HepG2 (cell line): Measurements from ENCODE around the gene GPR32. TPM values are rescaled to one million over a fixed set of nuclear protein-coding genes. Genes with fewer than 3 reads are reported as not detected.

Source experiments
- ARID3A ChIP-seq: IDR thresholded peaks from 2 replicates; pipeline ENCODE4 v1.6.1; 2012; ENCODE audit warnings: low read depth, low read length, improper control_type of control experiment
- GTF2F1 ChIP-seq: fragments of 150-350 bp; IDR thresholded peaks from 2 replicates; pipeline ENCODE4 v1.6.1; 2014; ENCODE audit warnings: low read length
- HDAC2 ChIP-seq: sonication (generic); formaldehyde crosslinking; IDR thresholded peaks from 2 replicates; pipeline ENCODE4 v1.4.0; 2020; ENCODE audit warnings: missing genetic modification reagents
- KAT2B ChIP-seq: fragments of 150-350 bp; IDR thresholded peaks from 2 replicates; pipeline ENCODE4 v1.6.1; 2014; ENCODE audit warnings: low read depth, low read length, borderline replicate concordance
- KAT8 ChIP-seq: IDR thresholded peaks from 2 replicates; pipeline ENCODE4 v1.6.1; 2016; ENCODE audit warnings: missing genetic modification reagents, missing compliant biosample characterization
- MYNN ChIP-seq: sonication (generic); formaldehyde crosslinking; IDR thresholded peaks from 2 replicates; pipeline ENCODE4 v1.4.0; 2020; ENCODE audit warnings: mild to moderate bottlenecking, low read depth, missing genetic modification reagents
- PCBP2 ChIP-seq: fragments of 200-400 bp; formaldehyde crosslinking; optimal IDR thresholded peaks from 2 replicates; pipeline ENCODE3; 2018; ENCODE audit warnings: low read length, low read depth; ENCODE audit not compliant: poor library complexity, severe bottlenecking
- PHB2 ChIP-seq: fragments of 450-650 bp; IDR thresholded peaks from 2 replicates; pipeline ENCODE4 v1.6.1; 2018; ENCODE audit not compliant: partially characterized antibody
- PHF8 ChIP-seq: sonication (generic); formaldehyde crosslinking; IDR thresholded peaks from 2 replicates; pipeline ENCODE4 v1.5.0; 2020; ENCODE audit warnings: missing genetic modification reagents
- RFX5 ChIP-seq: IDR thresholded peaks from 2 replicates; pipeline ENCODE4 v1.6.1; 2011; ENCODE audit warnings: low read depth, low read length, improper control_type of control experiment
- SMAD3 ChIP-seq: sonication (generic); formaldehyde crosslinking; IDR thresholded peaks from 2 replicates; pipeline ENCODE4 v1.4.0; 2020; ENCODE audit warnings: missing genetic modification reagents
- SMARCC2 ChIP-seq: fragments of 450-650 bp; IDR thresholded peaks from 2 replicates; pipeline ENCODE4 v1.6.1; 2017; ENCODE audit warnings: antibody characterized with exemption, mild to moderate bottlenecking
- SUZ12 ChIP-seq: fragments of 150-350 bp; IDR thresholded peaks from 2 replicates; pipeline ENCODE4 v1.6.1; 2014; ENCODE audit warnings: low read depth, low read length
- YY1 ChIP-seq: IDR thresholded peaks from 2 replicates; pipeline ENCODE4 v1.6.1; 2011; ENCODE audit warnings: low read length, low read depth, moderate library complexity, mild to moderate bottlenecking; ENCODE audit not compliant: insufficient read depth, insufficient replicate concordance
- ZBTB20 ChIP-seq: sonication (generic); formaldehyde crosslinking; IDR thresholded peaks from 2 replicates; pipeline ENCODE4 v1.8.1; 2023; ENCODE audit warnings: missing genetic modification reagents, low read depth, mild to moderate bottlenecking, borderline replicate concordance
- ZNF281 ChIP-seq: sonication (generic); formaldehyde crosslinking; IDR thresholded peaks from 2 replicates; pipeline ENCODE4 v1.4.0; 2020; ENCODE audit warnings: missing genetic modification reagents, borderline replicate concordance
- ZNF335 ChIP-seq: sonication (generic); formaldehyde crosslinking; IDR thresholded peaks from 2 replicates; pipeline ENCODE4 v1.4.0; 2020; ENCODE audit warnings: missing genetic modification reagents
- ZNF432 ChIP-seq: sonication (generic); formaldehyde crosslinking; IDR thresholded peaks from 2 replicates; pipeline ENCODE4 v1.5.0; 2020; ENCODE audit warnings: missing genetic modification reagents, mild to moderate bottlenecking, borderline replicate concordance
- ZNF556 ChIP-seq: sonication (generic); formaldehyde crosslinking; IDR thresholded peaks from 2 replicates; pipeline ENCODE4 v1.4.0; 2020; ENCODE audit warnings: mild to moderate bottlenecking, missing genetic modification reagents, borderline replicate concordance
- ZNF672 ChIP-seq: sonication (generic); formaldehyde crosslinking; IDR thresholded peaks from 2 replicates; pipeline ENCODE4 v1.8.1; 2022; ENCODE audit warnings: missing genetic modification reagents
- ZNF678 ChIP-seq: sonication (generic); formaldehyde crosslinking; IDR thresholded peaks from 2 replicates; pipeline ENCODE4 v1.4.0; 2020; ENCODE audit warnings: mild to moderate bottlenecking, missing genetic modification reagents
- ZNF816 ChIP-seq: sonication (generic); formaldehyde crosslinking; IDR thresholded peaks from 2 replicates; pipeline ENCODE4 v1.8.0; 2022; ENCODE audit warnings: missing genetic modification reagents, mild to moderate bottlenecking, borderline replicate concordance
- ZSCAN22 ChIP-seq: sonication (generic); formaldehyde crosslinking; IDR thresholded peaks from 2 replicates; pipeline ENCODE4 v1.4.0; 2020; ENCODE audit warnings: mild to moderate bottlenecking, missing genetic modification reagents
- polyA plus RNA-seq, 8 experiments: library from polyadenylated mRNA; depleted of rRNA in 3 of 8; stranded (reverse) in 7 of 8; unstranded in 1 of 8; fragments of >200 nt; fragmentation: Illumina TruSeq in 4 of 8; extraction: Trizol in 4 of 8; gene quantifications; 2 replicates each; pipeline versions ENCODE4 v1.2.1 to v1.2.3, GENCODE V29; 2011 to 2016; ENCODE audit warnings: low read depth in 4 of 8, missing spikeins in 1 of 8, mixed read lengths in 1 of 8; ENCODE audit not compliant: insufficient read depth in 1 of 8
- total RNA-seq, 5 experiments: library from RNA; depleted of rRNA; stranded (reverse); fragments of >200 nt; fragmentation: Illumina TruSeq; extraction: Trizol; gene quantifications; 2 replicates each; pipeline ENCODE4 v1.2.3, GENCODE V29; 2016; ENCODE audit warnings: low read depth in 1 of 5
- TF ChIP-seq, protein P1 (sequence below): IDR thresholded peaks from 2 replicates; pipeline ENCODE4 v1.6.1; 2016; ENCODE audit warnings: missing genetic modification reagents, missing compliant biosample characterization
- TF ChIP-seq, protein P2 (sequence below): sonication (generic); formaldehyde crosslinking; conservative IDR thresholded peaks from 2 replicates; pipeline ENCODE4 v1.4.0; 2020; ENCODE audit warnings: missing genetic modification reagents

GPR32 gene
- total and polyA plus RNA-seq, 2 of the 13 experiments (the other 11 are each of a cell fraction or from before 2014, with no cell fraction given) = not detected

DNA sequence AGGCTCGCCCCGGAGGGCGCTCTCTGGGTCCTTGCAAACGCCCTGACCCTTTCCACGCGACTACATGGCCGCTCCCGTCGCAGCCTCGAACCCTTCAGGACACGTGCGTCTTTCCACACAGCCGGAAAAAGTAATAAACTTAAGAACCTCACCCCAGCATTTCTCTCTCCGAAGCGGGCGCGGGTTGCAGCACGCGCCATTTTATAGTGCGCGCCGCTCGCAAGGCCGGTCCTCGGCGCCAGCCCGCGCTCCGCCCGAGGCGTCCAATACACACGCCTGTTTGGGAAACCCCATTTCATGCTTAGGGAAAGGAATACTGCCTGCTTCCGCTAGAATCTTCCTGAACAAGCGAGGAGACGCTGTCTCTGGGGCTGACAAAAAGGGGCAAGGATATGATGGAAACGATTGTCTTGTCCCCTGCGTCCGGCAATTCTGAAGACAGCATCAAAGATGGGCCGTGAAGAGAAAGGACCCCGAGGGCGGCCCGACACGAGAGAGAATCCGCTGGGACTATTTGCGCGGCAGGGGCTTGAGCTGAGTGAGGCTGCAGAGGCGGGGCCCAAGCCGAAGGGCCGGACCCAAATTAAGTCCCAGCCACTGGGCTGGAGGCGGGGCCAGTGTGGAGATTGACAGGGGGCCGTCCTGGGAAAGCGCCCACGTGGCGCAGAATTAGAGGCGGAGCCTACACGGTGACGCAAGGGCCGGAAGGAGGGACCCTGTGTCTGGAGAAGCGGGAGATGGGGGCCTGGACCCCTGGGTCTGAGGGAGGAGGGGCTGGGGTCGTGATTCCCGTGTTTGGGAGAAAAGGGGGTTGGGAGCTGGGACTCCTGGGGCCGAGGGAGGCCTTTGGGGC is 34.4 kb downstream of the GPR32 start (continued):
- TF ChIP-seq ZNF281 (CRISPR knock-in tag) (0 out of 2 replicates have a peak, but pooled peaks have one; percentile 18), SMARCC2 (no peak), PCBP2 (no peak), ZBTB20 (CRISPR knock-in tag) (0 out of 2 replicates have a peak, but pooled peaks have one; percentile 19), ZSCAN22 (CRISPR knock-in tag) (peak; percentile 66; the same call in 1 of the 2 replicates), KAT2B (no peak), ZNF678 (CRISPR knock-in tag) (peak; percentile 77; the same call in 1 of the 2 replicates), ZNF432 (no peak), ZNF816 (CRISPR knock-in tag) (no peak), ZNF335 (peak; percentile 100), KAT8 (peak; percentile 88), GTF2F1 (peak; percentile 32; the same call in 1 of the 2 replicates), PHB2 (no peak), YY1 (peak; percentile 53), ZNF556 (no peak), ZNF672 (CRISPR knock-in tag) (no peak), MYNN (CRISPR knock-in tag) (0 out of 2 replicates have a peak, but pooled peaks have one; percentile 35), ARID3A (peak; percentile 52; the same call in 1 of the 2 replicates), SMAD3 (CRISPR knock-in tag) (peak; percentile 69), HDAC2 (CRISPR knock-in tag) (no peak; the same call in 1 of the 2 replicates), SUZ12 (no peak), PHF8 (peak; percentile 58), RFX5 (0 out of 2 replicates have a peak, but pooled peaks have one; percentile 15)
- TF ChIP-seq, protein P1, sequence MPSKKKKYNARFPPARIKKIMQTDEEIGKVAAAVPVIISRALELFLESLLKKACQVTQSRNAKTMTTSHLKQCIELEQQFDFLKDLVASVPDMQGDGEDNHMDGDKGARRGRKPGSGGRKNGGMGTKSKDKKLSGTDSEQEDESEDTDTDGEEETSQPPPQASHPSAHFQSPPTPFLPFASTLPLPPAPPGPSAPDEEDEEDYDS = peak; percentile 69
- TF ChIP-seq, protein P2, sequence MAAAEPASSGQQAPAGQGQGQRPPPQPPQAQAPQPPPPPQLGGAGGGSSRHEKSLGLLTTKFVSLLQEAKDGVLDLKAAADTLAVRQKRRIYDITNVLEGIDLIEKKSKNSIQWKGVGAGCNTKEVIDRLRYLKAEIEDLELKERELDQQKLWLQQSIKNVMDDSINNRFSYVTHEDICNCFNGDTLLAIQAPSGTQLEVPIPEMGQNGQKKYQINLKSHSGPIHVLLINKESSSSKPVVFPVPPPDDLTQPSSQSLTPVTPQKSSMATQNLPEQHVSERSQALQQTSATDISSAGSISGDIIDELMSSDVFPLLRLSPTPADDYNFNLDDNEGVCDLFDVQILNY = peak; percentile 92
